GM19328 (cell line): ENCODE results near the gene DIRAS2.

Experiments used
- ATAC-seq: cut with Tn5 transposase; IDR thresholded peaks from one replicate; pipeline ENCODE4 v1.9.1; 2021; ENCODE audit warnings: mild to moderate bottlenecking, moderate library complexity; ENCODE audit not compliant: unreplicated experiment

The DIRAS2 gene

DNA sequence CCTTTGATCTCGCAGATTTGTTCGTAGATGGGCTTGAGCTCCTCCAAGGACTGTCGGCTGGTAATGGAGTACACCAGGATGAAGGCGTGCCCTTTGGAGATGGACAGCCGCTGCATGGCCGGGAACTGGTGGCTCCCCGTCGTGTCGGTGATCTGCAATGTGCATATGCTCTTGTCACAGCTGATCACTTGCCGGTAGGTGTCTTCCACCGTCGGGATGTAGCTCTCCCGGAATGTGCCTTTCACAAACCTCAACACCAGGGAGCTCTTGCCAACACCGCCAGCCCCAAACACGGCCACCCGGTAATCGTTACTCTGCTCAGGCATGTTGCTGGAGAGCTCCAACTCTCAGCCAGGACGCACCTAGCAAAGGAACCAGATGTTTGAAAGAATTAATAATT, 29.1 kb downstream of the DIRAS2 start:
- no peak for ATAC-seq

DNA sequence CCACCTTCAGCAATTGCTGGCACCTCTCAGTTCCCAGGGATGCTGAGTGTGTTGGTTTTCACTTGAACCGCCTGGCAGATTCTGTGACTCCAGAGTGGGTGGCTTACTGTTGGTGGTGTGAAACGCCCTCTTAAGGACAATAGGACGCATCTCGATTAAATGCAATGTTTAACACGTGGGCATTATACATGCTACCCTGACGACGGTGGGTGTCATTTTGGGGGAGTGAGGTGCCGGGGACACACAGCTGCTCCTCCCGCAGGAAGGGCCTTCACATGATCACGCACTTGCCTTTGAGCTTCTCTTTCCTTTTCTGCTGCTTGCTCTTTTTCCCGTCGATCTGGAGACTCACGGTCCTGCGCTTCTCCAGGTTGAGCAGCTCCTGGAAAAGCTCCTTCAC, 29.7 kb downstream of the DIRAS2 start:
- no peak for ATAC-seq

DNA sequence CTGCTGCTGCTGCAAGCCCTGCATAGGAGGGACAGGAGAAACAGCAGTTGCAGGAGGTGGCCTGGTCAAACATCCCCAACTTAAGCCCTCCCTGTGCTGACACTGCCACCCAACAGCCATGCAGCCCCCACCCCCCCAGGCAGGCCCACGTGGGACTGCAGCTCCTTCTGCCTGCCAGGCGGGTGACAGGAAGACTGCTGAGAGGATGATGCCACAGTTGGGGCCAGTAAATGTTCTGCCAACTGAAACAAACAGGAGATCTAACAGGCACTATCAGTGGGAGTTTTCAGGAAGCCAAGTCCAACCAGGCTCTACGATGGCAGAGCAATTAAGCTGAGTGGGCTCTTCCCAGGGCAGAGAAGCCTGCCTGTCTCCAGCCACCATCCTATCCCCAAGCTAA, 31.1 kb downstream of the DIRAS2 start:
- ATAC-seq: no peak

DNA sequence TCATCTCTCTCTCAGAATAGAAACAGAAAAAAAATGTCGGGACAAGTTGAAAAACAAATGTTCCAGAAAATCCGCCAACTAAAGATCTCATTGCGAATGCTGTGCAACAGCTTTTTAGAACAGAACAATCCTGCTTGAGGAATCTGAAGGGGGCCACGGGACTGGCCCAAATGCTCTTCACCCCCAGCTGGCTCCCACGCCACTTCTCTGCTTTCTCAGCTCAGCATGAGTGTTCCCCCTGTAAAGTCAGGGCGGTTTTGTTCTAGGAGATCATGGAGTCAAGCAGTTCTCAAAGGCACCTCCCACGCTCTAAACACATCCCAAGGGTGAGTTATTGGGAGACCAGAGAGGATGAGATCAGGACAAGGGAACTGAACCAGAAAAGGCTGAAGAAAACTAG, 31.5 kb downstream of the DIRAS2 start:
- no peak for ATAC-seq

DNA sequence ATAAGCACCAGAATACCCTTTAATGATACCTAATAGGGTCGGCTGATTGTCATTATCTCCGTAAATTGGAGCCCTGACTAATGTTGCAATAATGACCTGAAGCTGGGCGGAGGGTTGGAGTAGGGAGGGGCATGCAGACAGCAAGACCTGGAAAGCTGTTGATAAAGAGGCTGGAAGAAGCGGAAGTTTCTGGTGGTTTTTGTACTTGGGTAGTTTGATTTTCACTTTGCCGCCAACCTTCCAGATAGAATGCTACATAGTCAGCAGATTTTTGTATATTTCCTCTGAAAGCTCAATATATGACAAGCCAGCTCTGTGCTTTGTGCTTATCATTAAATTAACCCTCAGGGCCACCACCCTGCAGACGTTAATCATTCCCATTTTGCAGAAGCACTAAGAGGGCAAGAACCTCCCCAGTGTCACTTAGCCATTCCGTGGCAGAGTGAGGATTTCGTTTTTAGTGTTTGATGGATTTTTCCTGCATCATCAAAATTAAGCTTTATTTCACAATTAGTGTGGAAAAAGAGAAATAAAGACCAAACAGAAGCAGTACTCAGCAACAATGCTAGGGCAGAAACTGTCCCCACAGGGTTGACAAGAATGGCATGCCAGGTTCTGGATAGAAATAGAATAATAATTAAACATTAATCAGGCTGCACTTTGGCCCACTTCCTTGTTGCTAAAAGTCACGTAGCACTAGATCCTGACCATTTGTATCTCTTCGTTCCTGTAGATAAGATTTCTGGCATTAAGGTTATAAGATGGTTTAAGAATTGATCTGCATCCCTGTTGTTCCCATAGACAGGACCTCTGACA, 34.7 kb downstream of the DIRAS2 start:
- ATAC-seq: no peak

DNA sequence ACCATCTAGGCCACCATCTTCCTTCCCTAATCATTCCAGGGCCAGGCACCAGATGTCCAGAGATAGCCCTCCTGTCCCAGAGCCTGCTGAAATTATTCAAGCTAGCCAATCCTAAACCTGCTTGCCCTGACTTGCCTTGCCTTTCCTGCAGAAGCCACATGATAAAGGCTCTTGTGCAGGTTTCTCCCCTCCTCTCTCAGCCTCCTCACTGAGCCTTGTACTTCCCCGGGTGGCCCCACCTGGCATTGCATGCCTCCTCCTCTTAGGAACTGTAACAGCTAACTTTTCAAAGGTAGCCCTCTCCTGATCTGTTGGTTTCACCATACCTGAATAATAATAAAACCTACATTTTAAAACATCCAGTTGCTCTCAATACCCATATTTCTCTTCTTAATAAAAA, 42.6 kb downstream of the DIRAS2 start:
- ATAC-seq: no peak

DNA sequence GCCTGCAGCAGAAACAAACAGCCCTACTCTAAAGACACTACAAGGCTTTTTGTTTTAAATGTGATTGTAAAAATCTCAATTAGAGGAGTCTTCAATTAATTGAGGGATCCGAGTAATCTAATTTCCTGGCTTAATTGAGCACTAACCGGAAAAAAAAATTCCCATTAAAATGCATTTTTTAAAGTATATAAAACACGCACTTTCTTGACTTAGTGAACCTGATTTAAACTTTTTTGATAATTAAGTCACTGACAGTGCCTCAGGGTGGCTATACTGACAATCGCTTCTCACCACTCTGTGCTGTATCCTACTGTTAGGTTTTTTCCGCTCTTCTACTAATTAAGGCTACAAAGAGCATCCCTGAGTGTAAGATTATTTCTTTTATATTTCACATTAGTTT, 44.4 kb downstream of the DIRAS2 start:
- no peak for ATAC-seq

DNA sequence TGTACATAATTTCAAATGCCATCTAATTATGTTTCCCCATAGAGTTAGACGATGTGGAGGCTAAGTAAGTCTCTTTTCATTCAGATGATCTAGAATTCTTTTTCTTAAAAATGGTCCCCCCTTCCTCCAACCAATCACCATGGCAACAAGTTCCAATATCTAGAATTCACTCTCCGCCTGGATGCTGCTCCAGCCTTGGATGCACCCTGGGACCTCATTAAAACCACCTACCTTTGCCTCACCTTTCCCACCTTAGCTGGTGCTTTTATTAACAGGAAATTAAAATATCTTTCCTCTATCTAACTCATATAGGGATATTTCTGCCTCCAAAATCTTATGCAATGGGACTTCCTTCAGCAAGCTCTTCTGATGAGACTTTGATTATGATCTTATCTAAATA, 49.0 kb downstream of the DIRAS2 start:
- ATAC-seq: no peak

DNA sequence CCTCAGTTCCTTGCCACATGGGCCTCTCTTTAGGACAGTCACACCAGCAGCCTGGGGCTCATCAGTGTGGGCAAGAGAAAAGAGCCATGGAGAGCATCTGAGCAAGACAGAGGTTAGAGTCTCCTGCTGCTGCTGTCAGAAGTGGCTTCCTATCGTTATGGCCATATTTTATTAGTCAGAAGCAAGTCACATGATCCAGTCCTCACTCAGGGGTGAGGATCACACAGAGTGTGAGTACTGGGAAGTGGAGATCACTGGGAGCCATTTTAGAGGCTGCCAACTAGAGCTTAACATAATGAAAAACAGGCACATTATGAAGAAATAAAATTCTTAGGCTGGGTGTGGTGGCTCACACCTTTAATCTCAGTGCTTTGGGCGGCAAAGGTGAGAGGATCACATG, 62.0 kb downstream of the DIRAS2 start:
- ATAC-seq: no peak

DNA sequence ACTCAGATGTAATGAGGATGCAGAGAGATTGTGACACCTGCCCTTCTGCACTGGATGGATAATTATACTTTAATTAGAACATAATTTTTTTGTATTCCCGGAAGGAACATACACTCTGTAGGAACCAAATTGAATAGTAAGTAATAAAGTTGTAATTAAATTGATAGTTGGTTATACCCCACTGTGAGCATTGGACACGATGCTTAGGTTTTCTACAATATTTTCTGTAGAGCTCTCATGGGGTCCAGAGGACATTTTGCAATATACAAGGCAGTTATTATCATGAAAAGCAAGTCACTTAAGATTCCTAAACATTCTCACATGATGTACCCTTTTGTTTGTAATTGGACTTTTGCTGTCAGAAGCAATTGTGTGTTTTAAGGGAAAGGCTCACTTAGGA, 63.4 kb downstream of the DIRAS2 start:
- no peak for ATAC-seq

DNA sequence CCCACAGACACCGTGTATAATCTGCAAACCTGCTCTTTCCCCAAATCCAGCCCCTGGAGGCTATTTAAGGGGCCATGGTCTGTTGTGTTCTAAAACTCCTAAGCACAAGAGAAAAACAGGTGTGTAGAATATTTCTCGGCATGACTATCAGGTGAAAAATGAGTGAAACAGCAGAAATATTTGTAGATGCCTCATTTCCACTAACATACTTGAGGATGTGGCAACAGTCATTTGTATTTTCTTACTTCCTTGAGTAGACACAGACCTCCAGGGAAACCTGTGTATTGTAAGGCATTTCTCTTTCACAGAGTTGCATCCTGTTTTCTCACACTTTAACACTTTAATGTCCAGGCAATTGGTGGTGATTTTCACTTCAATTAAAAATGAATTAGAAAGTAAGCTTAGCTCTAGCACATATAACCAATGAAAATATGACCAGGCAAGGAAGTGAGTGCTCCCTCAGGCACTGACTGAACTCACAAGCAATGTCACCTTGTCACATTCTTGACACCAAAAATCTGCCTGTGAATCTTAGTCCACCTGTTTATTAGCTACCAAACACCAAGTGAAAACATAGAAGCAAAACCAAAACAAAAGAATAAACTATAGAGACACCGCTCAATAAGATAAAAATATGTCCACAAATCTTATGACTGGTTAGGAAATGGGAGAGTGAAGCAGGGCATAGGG, 64.4 kb downstream of the DIRAS2 start:
- ATAC-seq: no peak

DNA sequence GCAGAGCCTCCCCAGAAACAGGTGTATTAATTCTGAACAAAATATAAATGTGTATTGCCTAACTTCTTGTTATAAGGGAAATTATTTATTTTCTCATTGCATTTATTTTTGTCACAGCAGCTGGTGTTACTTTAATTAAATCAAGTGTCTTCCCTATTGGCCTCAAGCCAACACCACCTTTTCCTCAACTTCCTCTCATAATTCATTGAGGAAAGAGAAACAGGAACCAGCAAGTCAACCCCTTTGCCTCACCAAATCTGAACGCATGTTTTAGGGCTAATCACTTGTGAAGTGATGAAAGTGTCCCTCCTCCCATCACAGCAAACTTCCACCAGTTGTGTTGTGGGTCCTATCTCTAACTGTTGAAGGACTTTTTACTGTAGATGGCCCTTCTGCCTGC, 73.1 kb downstream of the DIRAS2 start:
- no peak for ATAC-seq

DNA sequence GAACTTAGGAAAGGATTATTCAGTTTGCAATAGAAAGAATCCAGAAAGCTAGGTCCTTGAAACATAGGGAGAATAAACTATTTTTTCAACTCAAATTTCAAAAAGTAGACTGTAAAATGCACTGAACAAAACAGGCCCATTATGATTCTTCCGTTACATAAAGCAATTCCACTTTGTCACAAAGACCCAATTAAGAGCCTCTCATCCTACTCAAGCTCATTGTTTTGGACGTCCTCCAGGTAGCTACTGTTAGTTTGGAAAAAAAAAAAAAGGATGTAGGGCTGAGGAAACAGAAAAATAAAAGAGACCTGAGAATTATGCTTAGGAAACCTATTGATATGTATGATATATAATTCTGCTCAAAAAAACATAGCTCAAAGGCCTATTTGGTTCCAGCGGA, 74.0 kb downstream of the DIRAS2 start:
- ATAC-seq: no peak

DNA sequence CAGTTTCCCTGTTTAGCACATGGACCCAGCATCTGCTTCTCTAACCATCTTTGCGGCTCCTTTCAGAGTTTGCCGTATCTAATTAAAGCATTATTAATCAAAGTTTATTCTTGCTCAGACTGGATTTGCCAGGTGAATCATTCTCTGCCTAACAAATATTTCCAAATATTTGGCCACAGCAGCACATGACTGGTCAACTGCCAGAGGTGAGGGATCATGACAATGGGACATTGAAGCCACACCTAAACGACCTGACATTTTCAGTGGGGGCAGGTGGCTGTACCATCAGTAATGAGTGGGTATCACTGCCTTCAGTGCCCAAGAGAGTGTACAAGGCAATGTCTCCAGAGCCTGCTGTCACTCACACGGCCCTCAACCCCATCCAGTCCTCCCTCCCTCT, 80.4 kb downstream of the DIRAS2 start:
- ATAC-seq: no peak
